G401.6 (cell line): ENCODE results near the gene PSMD8.
"Not testable (repeated sequence)": the region's sequence is repeated elsewhere in the genome, so short reads cannot be mapped to it uniquely, and the experiment has no call there.

Source experiments
- FAIRE-seq: peaks from 2 replicates; lab custom pipeline; 2012; peaks lifted over from hg19 to GRCh38; lab: Jason Lieb, UNC

Gene PSMD8

DNA sequence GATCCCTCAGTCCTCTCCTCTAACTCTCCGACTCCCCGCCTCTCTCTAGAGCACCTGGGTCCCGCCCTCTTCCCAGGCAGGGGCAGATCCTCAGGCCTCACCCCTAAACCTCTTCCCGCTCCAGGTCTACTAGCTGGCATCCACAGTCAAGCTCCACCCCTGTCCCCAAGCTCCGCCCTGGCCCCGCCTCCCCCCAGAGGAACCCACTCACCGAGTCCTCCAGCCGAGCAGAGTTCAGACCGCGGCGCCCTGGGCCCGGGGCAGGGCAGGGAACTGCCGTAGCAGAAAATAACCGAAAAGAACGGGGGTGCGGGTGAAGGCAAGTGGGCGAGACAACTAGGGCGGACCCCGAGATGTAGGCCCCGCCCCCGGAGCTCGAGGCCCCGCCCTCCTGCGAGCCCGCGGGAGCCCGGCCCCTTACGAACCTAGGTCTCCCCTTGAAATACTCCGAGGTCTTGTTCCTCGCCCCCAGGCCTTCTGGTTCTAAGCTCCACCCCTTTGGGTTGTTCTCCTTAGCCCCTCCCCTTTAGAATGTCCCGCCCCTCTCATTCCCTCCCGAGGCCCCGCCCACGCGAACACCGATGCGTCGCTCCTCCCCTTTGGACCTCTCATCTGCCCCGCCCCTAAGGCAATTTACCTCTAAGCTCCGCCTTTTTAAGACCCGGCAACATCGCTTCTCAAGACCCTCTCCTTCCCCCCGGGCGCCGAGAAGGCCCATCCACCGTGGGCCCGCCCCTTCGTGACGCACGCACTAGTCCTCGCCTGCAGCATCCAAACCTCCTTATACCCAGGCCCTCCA lies 13.4 kb downstream of the PSMD8 start, which contains the start of gene GGN:
GGN (minus strand) TSS at position 485 of the 799 bp plus-strand sequence. CDS start 773 bp downstream, outside the sequence.
- FAIRE-seq, result peak; percentile 98

GRCh38 chr19:38388349-38389100 lies 14.2 kb downstream of the PSMD8 start, which contains the start of gene SPRED3:
TSS of gene SPRED3 (plus strand) at chr19:38388697. CDS start at chr19:38390303, 1,606 bp downstream.
- FAIRE-seq, result no peak

DNA sequence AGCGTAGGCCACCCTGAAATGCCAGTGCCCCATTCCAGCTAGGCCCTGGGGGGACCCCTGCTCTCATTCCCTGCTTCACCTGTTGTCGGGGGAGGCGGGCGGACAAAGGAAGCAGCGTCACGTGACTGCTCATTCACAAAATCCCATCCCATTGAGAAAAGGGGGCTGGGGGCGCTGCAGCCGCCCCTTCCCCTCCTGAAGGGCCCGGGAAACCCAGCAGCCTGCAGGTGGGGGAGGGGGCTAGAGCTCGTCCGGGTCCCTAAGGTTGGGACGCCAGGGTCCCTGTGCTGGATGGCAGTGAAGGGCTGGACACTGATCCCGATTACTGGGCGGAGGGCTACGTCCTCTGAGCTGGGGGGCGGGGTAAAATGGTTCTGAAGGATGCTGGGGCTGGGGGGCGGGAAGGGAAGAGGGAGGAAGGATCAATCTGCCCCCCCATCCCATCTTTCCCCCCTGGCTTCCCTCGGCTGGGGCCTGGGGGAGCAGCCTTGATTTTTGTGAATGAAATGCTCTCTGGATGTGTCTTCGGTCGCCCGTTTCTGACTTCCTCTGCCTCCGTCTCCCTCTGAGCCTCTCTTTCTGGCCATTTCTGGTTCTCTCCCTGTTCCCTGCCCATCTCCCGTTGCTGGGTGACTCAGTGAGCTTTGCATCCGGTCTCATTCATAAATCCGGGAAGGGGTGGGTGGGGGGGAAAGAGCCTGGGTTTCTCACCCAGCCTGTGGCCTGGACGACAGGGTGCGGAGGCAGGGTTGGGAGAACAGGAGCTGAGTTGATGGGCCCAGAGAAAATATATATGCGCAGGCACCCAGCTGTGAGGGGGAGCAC lies 14.9 kb downstream of the PSMD8 start:
- no peak for FAIRE-seq

DNA sequence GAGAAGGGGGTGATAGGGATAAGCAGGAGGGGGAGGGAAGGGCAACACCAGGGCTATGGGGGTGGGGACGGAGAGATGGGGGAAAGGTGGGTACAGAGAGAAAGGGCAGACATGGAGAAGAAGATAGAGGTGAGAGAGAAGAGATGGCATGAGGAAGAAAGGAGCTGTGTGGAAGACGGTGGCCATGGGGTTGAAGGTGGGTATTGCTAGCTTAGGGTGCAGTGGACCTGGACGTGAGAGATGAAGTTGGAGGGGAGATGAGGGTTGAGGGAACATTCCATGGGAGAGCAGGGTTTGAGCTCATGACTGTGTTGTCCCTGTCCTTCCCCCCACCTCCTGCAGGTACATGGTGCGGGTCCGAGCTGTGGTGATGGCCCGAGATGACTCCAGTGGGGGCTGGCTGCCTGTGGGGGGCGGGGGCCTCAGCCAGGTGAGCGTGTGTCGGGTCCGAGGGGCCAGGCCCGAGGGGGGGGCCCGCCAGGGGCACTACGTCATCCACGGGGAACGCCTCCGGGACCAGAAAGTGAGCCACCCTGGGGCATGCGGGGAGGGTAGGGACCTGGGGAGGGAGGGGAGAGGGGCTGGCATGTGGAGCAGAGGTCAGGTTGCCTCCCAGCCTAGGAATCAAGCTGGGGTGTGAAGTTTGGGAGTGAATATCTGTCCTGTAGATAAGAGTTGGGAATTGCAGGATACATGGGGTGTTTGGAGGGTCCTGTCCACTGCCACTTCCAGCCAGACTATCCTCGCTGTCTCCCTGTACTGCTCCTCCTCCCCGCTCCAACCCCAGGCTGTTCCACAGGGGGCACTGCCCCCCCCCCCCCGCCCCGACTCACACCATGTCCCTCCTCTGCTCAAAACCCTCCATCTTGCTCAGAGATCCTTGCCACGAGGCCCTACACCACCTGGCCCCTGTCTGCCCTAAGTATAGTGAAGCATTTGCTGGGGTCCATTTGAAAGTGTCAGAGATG lies 15.9 kb downstream of the PSMD8 start:
- no peak for FAIRE-seq

- FAIRE-seq, result no peak
These were observed 17.6 kb downstream of the PSMD8 start for GRCh38 chr19:38391911-38392464.

- no peak for FAIRE-seq
These were observed 18.4 kb downstream of the PSMD8 start for GRCh38 chr19:38392707-38393308.

- FAIRE-seq, result no peak
These were observed 20.1 kb downstream of the PSMD8 start for GRCh38 chr19:38394488-38394887.

- FAIRE-seq, result no peak
These were observed 21.2 kb downstream of the PSMD8 start for GRCh38 chr19:38395381-38396114.

- no peak for FAIRE-seq
These were observed 24.7 kb downstream of the PSMD8 start for GRCh38 chr19:38399081-38399480.

- no peak for FAIRE-seq
These were observed 25.2 kb downstream of the PSMD8 start for GRCh38 chr19:38399537-38399936.

DNA sequence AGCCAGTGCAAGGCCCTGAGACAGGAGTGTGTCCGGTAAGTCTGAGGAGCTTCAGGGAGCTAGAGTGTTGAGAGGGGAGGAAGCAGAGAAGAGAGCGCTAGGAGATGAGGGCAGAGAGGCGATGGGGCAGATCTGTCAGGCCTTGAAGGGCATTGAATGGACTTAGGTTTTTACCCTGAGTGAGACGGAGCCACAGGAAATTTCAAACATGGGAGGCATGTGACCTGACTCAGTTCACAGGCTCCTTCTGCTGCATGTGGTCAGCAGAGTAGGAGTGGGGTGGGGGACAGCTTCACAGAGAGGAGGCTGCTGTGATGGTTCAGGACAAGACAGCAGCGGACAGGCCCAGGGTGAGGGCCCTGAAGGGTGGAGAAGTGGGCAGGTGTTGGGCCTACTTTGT lies 26.0 kb downstream of the PSMD8 start:
- FAIRE-seq, result no peak

- no peak for FAIRE-seq
These were observed 26.8 kb downstream of the PSMD8 start for GRCh38 chr19:38401148-38401547.

DNA sequence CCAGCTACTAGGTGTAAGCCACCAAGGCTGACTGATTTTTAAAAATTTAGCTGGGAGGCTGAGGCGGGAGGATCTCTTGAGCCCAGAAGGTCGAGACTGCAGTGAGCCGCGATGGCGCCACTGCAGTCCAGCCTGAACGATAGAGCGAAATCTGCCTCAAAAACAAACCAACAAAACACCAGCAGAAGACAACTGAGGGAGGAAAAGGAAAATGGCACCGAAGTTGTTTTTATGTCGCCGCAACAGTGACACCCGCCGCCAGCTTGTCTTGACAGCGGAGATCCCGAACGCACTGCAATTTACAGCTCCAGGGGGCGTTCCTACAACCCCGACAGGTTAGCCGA lies 28.2 kb downstream of the PSMD8 start:
- no peak for FAIRE-seq

DNA sequence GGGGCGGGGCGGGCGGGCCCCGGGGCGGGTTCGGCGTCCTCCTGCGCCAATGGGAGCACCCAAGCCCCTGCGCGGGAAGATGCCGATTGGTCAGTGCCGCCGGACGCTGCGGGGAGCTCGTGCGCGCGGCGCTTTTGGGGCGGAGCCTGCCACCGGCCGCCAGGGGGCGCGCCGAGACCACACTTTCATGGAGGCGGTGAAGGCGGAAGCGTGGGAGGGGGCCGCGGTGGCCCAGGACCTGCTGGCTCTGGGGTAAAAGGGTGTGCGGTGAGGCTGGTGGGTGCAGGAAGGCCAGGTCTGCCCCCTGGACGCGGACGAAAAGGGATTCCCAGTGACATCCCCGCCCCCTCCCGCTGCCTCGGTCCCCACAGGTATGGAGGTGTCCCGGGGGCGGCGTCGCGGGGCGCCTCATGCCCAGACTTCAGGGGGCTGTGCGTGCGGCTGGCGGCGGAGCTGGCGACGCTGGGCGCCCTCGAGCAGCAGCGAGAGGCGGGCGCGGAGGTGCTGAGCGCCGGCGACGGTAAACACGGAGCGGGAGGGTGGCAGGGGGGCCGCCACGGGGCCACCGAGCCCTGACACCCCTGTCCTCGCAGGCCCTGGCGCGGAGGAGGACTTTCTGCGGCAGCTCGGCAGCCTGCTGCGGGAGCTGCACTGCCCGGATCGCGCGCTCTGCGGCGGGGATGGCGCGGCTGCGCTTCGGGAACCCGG lies 28.8 kb downstream of the PSMD8 start, which contains the start of gene FAM98C:
FAM98C (plus strand) TSS at position 127 of the 708 bp plus-strand sequence; CDS start at position 188, 61 bp downstream.
- no peak for FAIRE-seq

DNA sequence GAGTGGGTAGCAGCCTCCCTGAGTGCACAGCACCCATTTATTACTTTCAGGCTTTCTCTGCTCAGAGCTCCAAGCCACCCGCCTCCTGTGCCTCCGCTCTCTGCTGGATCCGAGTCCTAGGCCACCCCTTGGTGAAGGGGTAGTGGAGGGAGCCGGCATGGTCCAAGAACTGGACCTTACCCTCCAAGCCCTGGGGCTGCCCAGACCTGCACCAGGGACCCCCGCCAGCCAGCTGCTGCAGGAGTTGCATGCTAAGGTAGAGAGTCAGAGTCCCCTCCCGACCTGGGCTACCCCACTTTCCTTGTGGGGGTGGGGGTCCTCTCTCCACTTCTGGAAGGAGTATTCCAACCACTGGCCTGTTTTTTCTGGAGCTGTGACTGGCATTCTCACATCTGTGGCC lies 30.5 kb downstream of the PSMD8 start:
- no peak for FAIRE-seq

GRCh38 chr19:38405276-38405675 lies 30.9 kb downstream of the PSMD8 start:
- no peak for FAIRE-seq

DNA sequence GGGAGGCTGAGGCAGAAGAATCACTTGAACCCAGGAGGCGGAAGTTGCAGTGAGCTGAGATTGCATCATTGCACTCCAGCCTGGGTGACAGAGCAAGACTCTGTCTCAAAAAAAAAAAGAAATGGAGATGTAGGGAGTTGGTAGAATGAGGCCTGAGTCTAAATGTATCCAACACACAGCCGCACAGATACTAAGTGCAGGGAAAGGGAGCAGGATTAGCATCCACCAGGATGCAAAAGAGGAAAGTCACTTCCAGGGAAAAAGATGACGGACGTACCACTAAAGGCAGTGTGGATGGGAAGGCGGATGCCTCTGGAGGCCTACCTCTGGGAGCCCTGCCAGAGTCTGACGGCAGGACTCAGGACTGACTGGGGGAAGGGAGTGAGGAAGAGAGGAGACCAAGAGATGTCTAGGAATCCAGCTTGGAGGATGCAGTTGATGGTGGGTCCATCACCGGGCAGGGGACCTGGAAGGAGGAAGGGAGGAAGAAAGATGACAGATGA lies 35.3 kb downstream of the PSMD8 start:
- no peak for FAIRE-seq

DNA sequence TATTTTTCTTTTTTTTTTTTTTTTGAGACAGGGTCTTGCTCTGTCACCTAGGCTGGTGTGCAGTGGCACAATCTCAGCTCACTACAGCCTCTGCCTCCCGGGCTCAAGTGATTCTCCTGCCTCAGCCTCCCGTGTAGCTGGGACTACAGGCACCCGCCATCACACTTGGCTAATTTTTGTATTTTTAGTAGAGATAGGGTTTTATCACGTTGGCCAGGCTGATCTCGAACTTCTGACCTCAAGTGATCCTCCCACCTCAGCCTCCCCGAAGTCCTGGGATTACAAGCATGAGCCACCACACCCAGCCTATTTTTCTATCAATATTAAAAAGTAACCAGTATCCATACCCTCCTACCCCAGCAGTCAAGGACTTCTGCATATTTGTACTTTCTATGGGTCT lies 36.0 kb downstream of the PSMD8 start:
- FAIRE-seq, result not testable (repeated sequence)
